Activated CD8-positive, alpha-beta memory T cell treated with anti-CD3 and anti-CD28 coated beads, Interleukin-2, amount 50 U/mL, for 24 hours (primary cell): Measurements from ENCODE around the gene DDOST.
A peak's percentile ranks its signal among the peaks of the same experiment; 100 is the strongest.

ENCODE experiments used
- DNase-seq: peaks from one replicate; pipeline ENCODE4 v3.0.0-alpha.2; 2020; ENCODE audit errors: extremely low read depth

DDOST gene

DNA sequence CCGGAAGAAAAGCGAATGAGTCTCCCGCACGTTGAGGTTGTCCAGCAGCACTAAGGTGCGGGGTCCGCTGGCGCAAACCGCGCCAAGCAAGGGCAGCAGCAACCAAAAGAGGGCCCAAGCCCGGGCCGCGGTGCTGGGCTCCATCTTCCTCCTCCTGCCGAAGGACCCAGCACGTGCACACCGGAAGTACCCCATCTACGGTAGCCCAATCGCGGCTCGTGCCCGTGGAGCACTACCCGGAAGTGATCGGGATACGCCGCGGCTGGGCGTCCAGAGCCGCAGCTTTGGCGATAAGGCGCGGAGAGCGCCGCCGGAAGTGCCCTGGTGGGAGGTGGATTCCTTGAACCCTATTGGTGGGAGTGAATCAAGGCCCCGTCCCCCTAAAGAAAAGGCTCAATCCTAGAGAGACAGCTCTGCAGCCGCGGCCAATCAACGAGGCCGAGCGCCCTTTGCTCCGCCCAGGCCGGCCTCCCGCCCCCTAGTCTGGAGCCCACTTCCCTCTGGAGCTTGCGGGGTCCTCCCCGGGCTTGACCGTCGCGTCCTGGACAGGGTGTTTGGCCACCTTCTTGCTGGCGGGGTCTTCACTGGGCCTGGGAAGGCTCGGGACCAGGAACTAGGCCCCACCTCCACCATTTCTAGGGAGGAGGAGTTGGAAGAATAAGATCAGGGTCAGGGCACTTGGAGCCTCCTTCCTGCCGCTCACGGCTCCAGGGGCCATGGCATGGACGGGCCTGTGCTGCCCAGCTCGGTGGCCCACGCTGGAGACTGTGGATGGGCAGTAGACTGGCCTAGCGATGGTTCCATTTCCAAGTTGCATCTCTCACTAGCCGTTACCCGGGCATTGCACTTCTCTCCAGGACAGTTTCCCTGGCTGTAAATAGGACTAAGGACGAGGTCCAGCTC lies at the start of gene DDOST:
DDOST (minus strand) TSS at position 163 of the 903 bp plus-strand sequence; CDS start at position 144, 19 bp downstream.
- DNase-seq = peak; percentile 90

DNA sequence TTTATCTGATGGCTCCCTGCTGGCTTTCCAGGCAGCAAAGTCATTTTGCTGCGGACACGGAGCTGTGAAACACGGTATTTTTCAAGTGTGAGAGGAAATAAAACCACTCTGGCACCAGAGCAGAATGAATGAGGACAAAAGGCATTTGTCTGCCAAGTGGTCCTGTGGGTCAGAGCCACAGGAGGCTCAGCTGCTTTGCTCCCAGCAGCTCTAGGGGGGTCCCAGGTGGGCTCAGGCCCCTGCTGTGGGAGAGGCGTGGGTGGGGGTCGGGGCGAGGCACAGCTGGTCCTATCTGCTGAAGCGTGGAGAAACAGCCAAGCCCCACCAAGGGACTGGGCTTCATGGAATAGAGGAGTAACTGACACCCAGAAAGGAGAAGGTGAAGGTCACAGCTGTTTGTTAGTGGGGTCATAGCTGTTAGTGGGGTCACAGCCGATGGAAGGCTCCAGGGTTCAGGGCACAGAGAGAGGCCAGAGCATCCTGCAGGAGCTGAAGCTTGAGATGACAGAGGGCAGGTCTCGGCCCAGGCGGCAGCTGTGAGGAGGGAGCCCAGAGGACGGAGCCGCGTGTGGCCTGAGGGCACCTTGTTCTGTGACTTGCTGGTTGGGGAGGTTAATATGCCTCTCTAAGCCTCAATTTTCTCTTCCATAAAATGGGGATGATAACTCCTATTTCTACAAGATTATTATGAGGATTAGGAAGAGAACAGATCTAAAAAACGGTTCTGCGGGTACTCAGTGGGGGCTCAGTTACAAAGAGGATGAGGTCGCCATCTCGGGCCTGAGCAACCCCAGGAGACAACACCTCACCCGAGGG lies 49.5 kb upstream of the DDOST start:
- no peak for DNase-seq

DNA sequence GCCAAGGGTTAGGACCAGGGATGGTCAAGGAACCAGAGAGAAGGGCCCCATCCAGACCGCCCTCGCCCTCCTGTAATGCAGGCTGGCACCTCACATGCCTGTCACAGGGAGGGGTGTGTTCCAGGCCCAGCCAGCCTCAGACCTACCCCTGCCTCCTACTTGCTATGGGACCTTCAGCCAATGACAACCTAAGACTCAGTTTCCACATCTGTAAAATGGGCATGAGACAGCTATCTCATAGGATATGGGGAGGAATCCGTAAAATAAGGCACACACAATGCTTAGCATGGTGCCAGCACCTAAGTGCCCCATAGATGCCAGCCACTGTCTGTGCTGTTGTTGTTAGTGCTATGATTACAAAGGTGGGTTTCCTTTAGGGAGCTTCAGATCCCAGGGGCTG lies 48.7 kb upstream of the DDOST start:
- no peak for DNase-seq

DNA sequence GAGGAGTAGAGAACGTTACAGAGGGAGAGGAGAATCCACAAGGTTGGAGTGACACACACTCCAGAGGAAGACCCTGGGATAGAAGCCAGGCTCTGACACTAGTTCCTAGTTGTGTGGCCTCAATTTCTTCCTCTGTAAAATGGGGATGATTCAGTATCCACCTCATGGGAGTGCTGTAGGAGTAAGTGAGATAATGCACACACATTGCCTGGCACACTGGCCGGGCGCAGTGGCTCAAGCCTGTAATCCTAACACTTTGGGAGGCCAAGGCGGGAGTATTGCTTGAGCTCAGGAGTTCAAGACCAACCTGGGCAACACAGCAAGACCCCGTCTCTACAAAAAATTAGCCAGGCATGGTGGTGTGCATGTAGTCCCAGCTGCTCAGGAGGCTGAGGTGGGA lies 47.7 kb upstream of the DDOST start:
- DNase-seq = no peak

DNA sequence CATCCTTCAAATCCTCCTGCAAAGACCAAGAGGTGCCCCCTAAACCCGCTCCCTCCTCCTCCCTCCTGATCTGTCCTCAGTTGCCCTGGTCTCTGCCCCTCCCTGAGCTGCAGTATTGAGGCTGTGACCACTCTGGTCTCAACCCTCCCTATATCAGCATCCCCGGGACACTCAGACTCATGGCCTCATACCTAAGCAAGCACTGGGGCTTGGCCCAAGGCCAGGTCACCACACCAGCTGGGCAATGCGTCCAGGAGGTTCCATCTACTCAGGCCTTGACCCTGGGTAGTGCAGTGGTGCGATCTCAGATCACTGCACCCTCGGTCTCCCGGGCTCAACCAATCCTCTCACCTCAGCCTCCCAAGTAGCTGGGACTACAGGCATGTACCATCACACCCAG lies 46.9 kb upstream of the DDOST start:
- no peak for DNase-seq

DNA sequence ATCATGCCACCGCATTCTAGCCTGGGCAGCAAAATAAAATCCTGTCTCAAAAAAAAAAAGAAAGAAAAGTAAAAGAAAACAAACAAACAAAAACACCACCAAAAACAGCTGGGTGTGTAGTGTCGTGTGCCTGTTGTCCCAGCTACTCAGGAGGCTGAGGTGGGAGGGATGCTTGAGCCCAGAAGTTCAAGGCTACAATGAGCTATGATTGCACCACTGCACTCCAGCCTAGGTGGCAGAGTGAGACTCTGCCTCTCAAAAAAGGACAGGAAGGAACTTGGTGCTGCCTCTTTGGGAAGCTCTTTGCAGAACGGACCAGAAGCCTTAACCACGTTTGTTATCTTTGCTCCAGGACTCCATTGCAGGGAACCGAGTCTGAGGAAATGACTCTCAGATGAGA lies 45.7 kb upstream of the DDOST start:
- no peak for DNase-seq

DNA sequence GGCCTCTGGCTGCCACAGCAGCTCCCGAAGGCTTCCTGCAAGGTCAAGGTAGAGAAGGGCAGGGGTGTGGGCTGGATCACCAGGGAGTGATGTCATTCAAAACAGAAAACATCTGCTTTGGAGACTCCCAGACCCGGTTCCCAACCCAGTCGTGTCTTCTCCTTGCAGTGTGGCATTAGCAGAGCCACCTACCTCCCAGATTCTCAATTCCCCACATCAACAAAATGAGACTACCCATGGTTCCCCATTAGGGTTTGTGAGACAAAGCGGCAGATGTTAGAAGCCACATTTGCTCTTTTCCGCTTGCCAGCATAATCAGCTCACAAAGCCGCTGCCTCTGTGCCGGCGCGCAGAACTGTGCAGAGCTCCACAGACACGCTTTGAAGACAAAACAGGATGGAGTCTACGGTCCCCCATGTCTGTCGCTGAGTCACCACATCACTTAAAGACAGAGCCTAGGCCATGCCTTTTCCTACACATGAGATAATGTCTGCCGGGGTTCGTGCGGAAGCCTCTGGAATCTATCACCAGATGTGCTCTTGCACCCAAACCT lies 44.1 kb upstream of the DDOST start:
- no peak for DNase-seq

DNA sequence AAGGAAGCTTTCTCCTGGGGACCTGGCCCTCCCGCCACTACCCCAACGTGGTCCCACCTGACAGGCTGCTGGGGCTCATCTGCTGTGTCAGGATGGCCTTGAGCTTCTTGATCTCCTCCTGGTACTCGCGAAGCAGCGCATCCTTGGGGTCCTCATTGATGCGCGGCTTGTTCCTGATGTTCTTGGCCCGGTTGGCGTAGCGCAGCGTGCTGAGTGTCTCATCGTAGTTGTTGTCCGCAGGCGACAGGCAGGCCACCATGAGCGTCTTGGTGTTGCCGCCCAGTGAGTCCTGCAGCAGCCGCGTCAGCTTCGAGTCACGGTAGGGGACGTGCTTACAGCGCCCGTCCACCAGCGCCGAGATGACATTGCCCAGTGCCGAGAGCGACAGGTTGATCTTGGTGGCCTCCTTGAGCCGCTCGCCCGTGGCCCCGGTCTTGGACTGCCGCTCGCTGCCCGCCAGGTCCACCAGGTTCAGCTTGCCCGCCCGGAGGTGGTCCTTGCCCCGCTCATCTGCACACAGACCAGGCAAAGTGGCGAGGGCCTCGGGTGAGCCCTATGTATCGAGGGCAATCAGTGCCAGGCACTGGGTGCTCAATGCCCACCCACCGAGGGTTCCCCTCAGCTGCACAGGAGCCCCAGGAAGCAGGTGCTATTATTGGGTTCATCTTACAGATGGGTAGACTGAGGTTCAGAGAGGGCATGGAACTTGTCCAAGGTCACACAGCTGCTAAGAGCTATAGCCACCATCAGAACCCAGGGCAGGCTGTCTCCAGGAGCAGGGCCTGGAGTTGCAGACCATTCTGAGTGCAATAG lies 43.4 kb upstream of the DDOST start:
- DNase-seq = no peak

DNA sequence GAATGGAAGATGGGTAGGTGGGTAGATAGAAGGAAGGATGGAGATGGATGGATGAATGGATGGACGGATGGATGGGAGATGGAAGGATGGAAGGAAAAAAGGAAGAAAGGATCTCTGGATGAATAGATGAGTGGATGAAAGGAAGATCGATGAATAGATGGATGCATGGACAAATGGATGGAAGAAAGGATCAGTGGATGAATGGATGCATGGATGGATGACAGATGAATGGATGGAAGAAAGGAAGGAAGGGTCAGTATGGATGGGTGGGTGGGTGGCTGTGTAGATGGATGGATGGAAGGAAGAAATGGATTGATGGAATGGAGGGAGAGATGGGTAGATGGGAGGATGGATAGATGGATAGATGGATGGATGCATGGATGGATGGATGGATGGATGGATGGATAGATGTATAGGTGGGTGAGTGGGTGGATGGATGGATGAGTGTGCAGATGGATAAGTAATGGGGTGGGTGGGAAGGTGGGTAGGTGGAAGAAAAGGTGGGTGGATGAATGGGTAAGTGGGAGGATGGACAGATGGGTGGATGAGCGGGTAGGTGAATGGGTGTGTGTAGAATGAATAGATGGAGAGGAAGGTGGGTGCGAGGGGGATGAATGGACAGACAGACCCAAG lies 42.1 kb upstream of the DDOST start:
- no peak for DNase-seq

DNA sequence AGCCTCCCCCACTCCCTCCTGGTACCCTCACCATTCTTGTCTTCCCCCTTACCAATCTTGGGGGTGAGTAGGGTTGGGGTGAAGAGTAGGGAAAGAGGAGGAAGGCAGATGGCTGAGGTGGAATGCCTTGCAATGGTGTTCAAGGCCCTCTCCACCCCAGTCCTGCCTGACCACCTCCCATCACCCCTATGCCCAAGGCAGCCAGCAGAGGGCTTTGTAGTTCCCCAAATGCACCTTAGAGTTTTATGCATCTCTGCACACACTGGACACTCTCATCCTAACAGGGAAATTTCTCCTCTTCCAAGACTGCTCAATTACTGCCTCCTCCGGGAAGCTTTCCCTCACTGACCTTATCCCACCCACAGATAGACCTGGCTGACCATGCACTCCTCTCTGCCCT lies 41.2 kb upstream of the DDOST start:
- DNase-seq = no peak

DNA sequence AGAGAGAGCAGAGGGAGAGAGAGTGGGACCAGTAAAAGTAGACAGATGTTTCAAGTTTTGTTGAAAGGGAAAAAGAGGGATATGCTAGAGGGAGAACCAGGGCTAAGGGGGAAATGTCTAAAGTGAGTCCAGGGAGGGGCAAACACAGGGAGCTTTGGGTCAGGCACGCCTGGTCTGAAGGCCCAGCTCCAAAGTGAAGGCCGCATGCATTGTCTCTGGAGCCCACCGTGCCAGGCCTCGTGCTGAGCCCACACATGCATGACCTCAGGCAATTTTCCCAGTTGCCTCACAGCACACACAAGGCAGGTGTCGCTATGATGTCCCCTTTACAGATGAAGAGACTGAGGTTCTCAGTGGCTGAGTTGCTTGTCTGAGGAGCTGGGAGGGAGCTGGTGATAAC lies 40.7 kb upstream of the DDOST start:
- DNase-seq = no peak

DNA sequence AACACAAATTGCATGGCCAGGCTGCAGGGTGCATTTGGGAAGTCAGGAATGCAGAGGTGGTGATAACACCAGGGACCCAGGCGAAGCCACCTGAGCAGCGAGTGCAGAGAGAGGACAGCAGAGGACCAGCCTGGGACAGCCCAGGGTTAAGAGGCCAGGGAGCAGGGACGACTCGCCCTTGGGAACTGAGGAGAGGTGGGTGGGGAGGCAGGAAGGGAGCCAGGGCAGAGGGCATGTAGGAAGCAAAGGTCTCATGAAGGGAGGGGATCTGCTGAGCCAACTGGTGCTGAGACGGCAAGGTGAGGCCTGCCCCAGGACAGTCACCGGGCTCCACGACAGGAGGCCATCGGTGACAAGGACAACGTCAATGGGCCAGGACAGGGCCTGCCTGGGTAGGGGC lies 40.3 kb upstream of the DDOST start:
- no peak for DNase-seq

DNA sequence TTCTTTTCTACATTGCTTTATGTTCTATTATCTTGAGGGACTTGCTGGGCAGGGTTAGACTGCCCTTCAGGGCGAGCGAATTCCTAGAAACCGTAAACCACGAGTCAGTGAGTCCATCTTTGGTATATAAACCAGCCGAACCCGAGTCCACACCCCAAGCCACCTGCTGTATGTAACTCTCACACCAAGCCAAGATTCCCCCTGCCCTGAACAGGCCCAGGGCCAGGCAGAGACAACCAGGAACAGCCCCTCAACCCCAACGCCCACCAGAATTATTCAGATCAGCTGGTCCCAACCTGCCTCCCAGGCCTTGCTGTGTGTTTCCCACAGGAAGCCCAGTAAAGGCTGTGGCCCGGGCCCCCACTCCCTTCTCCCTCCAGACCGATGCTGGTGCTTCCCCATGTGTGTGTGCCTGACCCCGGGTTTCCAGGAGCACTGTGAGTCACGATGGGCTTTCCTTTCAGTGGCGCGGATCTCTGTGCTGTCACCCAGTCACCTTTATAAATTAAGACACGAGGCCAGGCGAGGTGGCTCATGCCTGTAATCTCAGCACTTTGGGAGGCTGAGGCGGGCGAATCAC lies 39.6 kb upstream of the DDOST start:
- DNase-seq = no peak

DNA sequence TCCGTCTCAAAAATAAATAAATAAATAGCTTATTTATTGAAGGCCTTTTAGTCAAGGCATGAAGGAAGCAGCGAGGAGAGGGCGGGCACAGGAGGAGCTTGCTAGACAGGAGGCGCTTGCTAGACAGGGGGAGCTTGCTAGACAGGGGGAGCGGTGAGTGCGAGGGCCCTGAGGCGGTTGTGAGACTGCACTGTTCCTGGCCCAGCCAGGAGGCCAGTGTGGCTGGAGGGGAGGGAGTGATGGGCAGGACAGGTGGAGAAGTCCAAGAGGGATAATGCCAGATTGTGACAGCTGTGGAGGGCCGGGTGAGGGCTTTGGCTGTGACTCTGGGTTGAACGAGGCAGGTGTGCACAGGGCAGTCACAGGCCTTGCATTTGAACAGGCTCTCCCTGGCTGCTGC lies 38.4 kb upstream of the DDOST start:
- no peak for DNase-seq

DNA sequence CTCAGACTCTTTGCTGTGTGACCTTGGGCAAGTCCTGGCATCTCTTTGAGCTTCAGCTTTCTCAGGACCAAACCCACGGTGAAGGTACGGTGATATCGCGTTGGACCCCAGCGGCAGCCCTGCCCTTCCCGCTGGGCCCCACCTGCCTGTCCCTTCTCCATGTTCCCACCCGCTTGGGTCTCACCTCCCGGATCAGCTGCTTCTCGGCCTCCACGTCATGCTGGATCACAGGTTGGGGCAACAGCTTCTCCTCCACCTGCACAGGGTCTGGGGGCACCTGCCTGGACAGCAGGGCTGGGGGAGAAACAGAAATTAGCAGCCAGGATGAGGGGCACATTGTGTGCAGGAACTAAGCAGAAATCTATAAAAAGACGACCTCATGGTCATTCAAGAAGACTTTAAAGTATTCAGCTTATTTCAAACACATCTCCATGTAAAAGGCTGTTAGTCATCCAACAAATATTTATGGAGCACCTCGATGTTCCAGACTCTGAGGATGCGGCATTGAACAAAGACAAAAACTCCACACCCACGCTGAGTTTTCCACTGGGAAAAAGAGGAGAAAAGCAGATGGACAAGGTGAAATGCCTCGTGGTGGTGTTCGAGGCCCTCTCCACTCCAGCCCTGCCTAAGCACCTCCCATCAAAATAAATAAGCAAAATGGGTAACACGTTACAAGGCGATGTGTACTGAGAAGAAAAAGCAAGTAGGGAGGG lies 37.2 kb upstream of the DDOST start:
- DNase-seq = no peak

DNA sequence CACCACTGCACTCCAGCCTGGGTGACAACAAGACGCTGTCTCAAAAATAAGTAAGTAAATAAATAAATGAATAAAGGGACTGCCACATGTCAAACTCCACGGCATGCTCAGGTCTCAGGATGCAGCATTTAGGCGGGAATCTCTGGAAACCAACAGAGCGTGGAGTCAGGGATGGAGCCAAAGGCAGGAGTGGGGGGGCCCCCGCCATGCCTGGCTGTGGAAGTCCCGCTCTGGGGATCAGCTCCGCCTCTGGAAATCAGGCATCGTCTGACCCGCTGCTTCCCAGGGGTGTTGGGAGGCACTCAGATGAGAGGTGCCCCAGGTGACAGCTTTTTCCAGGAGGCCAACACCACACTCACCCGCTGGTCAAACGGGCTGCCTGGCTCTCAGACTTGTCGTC lies 36.4 kb upstream of the DDOST start:
- no peak for DNase-seq

DNA sequence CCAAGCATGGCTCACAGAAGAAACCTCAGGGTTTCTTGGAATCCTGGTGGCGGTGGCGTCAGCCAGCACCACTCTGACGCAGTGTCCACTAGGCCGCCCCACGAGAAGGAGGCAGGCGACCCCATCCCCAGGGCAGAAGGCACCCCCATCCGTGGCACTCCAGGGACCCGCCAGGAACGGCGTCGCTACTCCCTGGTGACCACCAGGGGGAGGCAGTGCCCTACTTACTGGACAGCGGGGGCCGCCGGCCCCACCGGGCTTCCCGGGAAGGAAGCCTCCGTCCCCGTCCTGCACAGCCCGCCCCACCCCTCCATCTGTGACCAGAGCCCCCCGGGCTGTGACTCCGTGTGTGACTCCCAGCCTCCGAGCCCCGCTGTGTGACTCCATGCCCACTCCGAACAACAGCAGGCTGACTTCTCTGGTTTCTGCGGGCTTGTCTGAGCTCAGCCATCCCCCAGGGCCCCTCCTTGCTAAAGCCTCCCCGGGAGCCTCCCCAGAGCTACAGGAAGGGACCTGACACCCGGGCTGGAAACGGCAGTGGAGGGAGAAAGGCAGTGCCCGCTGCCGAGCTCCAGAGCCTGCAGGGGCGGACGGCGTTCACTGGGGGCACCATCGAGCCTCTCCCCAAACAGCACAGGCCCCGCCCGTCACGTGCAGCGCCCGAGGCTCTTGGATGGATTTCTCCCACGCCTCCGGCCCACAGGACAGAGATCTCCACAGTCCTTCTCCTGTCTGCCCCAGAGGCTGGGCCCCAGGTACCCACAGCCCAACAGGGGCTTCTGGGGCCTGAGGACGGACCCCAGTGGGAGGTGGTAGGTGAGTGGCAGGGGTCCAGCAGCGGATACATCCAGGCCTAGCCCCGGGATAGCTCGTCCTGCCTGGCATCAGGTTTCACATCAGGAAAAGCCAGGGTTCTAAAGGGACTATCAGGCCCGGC lies 35.5 kb upstream of the DDOST start:
- DNase-seq = peak; percentile 31

DNA sequence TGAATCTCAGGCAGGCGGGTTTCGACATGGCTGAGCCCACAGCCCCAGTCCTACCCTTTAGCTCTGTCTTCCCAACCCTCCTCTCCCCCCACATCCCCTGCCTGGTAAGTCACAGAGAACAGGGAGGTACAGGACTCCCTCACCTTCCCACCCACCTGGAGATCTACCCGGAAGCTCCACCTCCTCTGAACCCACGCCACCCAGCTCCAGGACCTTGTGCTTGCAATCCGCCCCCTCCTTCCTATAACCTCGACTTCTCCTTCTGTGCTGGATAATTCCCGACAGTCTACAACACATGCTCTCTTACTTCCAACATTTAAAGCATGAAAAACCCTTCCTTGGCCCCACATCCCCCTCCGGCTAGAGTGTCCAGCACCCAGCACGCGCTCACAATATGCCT lies 34.3 kb upstream of the DDOST start:
- DNase-seq = no peak

DNA sequence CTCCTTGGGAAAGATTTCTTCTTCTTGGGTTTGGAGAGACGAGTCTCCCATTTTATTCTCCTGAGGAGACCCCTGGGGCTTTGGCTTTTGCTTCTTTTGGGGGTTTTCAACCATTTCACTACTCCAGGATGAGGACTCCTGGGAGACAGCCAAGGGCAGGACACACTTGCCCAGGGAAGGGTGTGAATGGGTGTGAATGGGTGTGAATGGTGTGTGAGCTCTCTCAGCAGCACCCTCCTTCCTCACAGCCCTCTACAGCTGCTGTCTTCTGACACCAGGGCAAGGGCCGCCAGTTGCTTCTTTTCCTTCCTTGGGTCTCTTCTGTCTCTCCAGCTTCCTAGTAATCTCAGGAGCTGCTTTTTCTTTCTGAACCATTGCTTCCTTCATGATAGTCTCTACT lies 32.5 kb upstream of the DDOST start:
- no peak for DNase-seq
